ENCODE measurements around the gene PIWIL4. TPM values are rescaled to one million over a fixed set of nuclear protein-coding genes. Genes with fewer than 3 reads are reported as not detected.
"Not testable (repeated sequence)": the region's sequence is repeated elsewhere in the genome, so short reads cannot be mapped to it uniquely, and the experiment has no call there.

PIWIL4 gene
- total and polyA plus RNA-seq, 2 of the 8 experiments (the other 6 are each of a cell fraction or from before 2014, with no cell fraction given), result 0.51 to 0.52 TPM

DNA sequence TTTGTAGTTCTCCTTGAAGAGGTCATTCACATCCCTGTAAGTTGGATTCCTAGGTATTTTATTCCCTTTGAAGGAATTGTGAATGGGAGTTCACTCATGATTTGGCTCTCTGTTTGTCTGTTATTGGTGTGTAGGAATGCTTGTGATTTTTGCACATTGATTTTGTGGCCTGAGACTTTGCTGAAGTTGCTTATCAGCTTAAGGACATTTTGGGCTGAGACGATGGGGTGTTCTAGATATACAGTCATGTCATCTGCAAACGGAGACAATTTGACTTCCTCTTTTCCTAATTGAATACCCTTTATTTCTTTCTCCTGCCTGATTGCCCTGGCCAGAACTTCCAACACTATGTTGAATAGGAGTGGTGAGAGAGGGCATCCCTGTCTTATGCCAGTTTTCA lies 5.8 kb downstream of the PIWIL4 start:
- H3K79me1 ChIP-seq (ENCODE audit: low read depth, low read length); H2BK20ac ChIP-seq (ENCODE audit: low read length); H3K27ac ChIP-seq (ENCODE audit: low read depth, low read length); H3K56ac ChIP-seq (replicated peaks; ENCODE audit: insufficient read length, low read depth, low read length); H3K14ac ChIP-seq (ENCODE audit: insufficient read length); H3K9ac ChIP-seq (replicated peaks in 1 of 4; ENCODE audit: extremely low read depth in 1 of 4, low read depth in 3 of 4, low read length in 3 of 4); H2AFZ ChIP-seq (ENCODE audit: low read length); H3K4me3 ChIP-seq (ENCODE audit: extremely low read depth in 1 of 4, insufficient read depth in 2 of 4, low read depth in 3 of 4, low read length in 4 of 4); H3K36me3 ChIP-seq (ENCODE audit: control insufficient read depth in 2 of 4, insufficient read depth in 4 of 4, low read length in 3 of 4); H3K4me2 ChIP-seq (ENCODE audit: insufficient read depth in 1 of 2, low read depth in 2 of 2, low read length in 2 of 2); H3K23ac ChIP-seq (ENCODE audit: insufficient read length); H2BK15ac ChIP-seq (ENCODE audit: low read length); H2BK12ac ChIP-seq (ENCODE audit: low read depth, low read length); H4K5ac ChIP-seq (ENCODE audit: insufficient read length, low read depth, low read length); DNase-seq (ENCODE audit: low read depth in 1 of 2, low spot score in 2 of 2); H4K91ac ChIP-seq (replicated peaks; ENCODE audit: insufficient read length, low read length); H3K18ac ChIP-seq (ENCODE audit: extremely low read depth, low read length); POLR2A ChIA-PET (ENCODE audit: partially characterized antibody); H3K9me3 ChIP-seq (ENCODE audit: insufficient read depth in 2 of 2, low read depth in 1 of 2, low read length in 1 of 2); H4K8ac ChIP-seq (ENCODE audit: extremely low read depth, insufficient read depth, low read length); H2BK120ac ChIP-seq (replicated peaks; ENCODE audit: low read depth, low read length); H3K27me3 ChIP-seq (replicated peaks in 1 of 4; ENCODE audit: control insufficient read depth in 3 of 4, extremely low read depth in 1 of 4, insufficient read depth in 3 of 4, low read length in 3 of 4); H3K4ac ChIP-seq (replicated peaks; ENCODE audit: insufficient read length, low read depth, low read length); H4K20me1 ChIP-seq (replicated peaks in 1 of 2; ENCODE audit: control insufficient read depth in 1 of 2, insufficient read depth in 2 of 2, low read length in 2 of 2); H3K4me1 ChIP-seq (replicated peaks in 1 of 4; ENCODE audit: control insufficient read depth in 3 of 4, insufficient read depth in 4 of 4, low read length in 3 of 4); H3K23me2 ChIP-seq (ENCODE audit: low read depth, low read length); FAIRE-seq; CTCF ChIA-PET (ENCODE audit: partially characterized antibody); H2BK5ac ChIP-seq (ENCODE audit: low read depth, low read length); H2AK5ac ChIP-seq (ENCODE audit: low read depth, low read length); H3K79me2 ChIP-seq (ENCODE audit: control insufficient read depth in 1 of 2, insufficient read depth in 2 of 2, low read length in 2 of 2): not testable (repeated sequence)
- WGBS, 2 experiments (ENCODE audit: extremely low coverage in 1 of 2, insufficient coverage in 1 of 2, insufficient read length in 1 of 2, insufficient replicate concordance in 2 of 2, low coverage in 1 of 2, low lambda C conversion rate in 2 of 2, missing lambda C conversion rate in 1 of 2), result 73% methylated on average over 2 of the region's 2 CpGs; no CpG with 5 or more reads in 1 of the 2 experiments
